CD4-positive, alpha-beta T cell treated with Interferon alpha-2 for 1 hour (primary cell): ENCODE results near the gene SLC51A.
A peak's percentile ranks its signal among the peaks of the same experiment; 100 is the strongest.

Experiments
- DNase-seq, 2 donors: peaks; one replicate each; pipeline ENCODE4 v3.0.0-alpha.2; 2020 to 2022

Gene SLC51A

DNA sequence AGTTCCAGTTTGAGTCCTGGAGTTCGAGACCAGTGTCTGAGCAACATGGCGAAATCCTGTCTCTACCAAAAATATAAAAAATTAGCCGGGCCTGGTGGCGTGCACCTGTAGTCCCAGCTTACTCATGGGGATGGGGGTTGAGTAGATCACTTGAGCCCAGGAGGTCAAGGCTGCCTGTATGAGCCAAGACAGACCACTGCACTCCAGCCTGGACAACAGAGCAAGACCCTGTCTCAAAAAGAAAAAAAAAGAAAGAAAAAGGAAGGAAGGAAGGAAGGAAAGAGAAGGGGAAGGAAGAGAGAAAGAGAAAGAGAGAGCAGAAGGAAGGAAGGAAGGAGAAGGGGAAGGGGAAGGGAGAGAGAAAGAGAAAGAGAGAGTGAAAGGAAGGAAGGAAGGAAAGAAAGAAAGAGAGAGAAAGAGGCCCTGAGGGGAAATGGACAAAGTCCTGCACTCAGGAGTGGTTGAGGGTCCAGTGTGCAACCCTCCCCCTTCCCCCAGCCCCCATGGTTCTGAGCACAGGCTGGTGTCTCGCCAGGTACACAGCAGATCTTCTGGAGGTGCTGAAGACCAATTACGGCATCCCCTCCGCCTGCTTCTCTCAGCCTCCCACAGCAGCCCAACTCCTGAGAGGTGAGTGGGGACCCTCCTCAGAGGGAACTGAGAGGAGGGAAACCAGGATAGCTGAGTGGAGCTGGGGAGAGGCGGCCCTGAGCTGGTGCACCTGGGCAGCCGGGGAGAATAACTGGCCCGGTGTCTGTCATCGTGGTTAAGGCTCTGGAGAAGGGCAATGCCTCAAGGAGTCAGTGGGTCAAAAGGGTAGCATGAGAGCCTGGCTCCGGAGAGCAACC is 1.2 kb downstream of the SLC51A start:
- no peak for DNase-seq

DNA sequence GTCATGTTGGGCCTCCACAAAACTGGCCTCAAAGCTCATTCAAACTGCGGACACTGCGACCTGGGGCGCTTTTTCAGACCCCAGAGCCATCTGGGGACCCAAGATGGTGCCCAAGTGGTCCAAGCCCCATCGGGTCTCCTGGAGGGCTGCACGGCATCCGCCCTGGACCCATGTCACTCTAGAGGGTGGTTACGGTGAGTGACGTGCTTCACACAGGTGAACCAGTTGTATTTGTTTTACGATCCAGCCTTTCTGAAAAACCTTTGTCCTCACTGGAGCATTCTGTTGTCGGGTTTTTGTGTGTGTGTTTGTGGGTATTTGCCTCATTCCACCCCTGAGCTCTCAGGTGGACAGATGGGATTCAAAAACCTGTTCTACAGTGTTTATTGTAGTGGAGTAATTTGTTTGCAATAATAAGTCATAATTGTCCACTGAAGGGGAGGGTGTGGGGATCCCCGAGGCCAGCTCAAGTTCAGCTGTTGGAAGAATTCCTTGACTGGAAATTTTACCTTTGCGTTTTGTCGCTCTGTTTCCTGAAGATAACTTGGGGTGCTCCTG is 1.9 kb downstream of the SLC51A start:
- no peak for DNase-seq

GRCh38 chr3:196219194-196219969 is 3.0 kb downstream of the SLC51A start:
- DNase-seq, result peak; percentile 64 to 68

DNA sequence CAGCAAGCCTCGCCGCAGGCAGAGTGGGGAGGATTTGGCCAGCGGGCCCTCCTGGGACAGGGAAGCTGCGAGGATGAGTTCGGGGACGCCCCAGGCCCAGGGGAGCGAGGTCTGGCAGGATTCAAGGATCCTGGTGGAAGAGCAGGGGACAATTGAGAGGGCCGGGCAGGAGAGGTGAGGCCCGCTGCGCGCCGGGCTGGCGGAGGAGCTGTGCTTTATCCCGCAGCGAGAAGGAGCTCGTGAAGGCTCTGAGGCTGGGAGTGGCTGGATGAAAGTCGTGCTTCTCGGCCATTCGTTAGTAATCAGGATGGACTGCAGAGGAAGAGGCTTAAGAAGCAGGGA is 3.6 kb downstream of the SLC51A start:
- DNase-seq, result no peak

DNA sequence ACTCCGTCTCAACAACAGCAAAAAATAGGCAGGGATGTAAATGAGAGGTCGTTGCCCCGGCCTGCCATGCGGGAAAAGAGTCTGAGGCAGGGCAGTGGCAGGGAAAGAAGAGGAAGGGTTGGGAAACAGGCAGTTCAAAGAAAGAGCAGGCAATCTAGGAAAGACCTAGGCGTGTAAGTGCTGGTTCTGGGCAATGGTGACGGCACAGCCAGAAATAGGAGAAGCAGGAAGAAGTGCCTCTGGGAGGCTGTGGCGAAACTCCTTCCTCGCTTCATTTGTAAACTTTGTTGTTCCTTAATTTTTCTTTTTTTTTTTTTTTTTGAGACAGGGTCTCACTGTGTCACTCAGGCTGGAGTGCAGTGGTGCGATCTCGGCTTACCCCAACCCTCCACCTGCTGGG is 4.3 kb downstream of the SLC51A start:
- peak in 1 of 2 donors; percentile 59 for DNase-seq

- no peak for DNase-seq
Observed at GRCh38 chr3:196220991-196221390, 4.7 kb downstream of the SLC51A start.

DNA sequence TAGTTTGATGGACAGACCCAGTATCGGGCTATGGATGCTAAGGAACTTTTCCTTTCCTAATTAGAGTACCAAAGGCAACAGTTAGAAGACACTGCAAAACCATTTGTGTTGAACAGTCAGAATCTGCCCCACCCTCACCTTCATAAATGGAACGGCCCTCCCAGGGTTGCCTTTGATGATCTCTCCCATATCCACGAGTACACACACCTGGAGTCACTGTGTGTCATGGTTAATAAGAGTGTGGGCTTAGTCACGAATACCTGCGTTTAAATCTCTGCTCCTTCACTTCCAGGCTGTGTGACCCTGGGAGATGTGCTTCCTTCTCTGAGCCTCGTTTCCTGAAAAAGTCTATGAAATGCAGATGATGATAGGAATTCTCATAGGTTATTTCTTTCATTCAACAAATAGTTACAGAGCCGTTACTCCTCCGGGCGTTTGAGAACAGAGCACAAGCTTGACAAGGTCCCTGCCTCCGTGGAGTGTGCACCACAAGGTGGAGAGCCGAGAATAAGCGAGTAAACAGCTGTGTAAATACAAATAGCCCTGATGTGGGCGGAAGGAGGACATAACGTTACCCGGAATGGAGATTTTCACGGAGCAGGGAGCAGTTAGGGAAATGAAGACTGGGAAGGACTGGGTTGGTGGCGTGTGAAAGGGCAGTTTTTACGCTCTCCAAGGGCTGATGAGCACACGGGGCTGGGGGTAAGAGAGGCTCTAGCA is 6.7 kb downstream of the SLC51A start:
- no peak for DNase-seq

- DNase-seq, result no peak
Observed at GRCh38 chr3:196225086-196225485, 8.8 kb downstream of the SLC51A start.

DNA sequence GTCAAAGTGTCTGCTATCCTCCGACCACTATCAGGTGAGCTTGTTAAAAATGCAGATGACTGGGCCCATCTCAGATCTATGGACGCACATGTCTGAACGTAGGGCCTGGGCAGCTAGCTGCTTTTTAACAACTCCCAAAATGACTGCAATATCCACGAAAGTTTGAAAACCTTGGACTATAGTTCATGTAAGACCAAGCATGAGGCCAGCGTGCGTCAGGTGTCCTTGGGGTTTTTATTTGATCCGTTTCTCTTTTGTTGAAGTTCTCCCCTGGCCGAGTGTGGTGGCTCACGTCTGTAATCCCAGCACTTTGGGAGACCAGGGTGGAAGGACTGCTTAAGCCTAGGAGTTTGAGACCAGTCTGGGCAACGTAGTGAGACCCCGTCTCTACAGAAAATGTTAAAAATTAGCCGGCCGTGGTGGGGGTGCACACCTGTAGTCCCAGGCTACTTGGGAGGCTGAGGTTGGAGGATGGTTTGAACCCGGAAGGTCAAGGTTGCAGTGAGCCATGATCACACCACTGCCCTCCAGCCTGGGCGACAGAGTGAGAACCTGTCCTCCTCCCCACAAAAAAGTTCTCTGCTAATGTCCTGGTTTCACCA is 9.5 kb downstream of the SLC51A start:
- no peak for DNase-seq

DNA sequence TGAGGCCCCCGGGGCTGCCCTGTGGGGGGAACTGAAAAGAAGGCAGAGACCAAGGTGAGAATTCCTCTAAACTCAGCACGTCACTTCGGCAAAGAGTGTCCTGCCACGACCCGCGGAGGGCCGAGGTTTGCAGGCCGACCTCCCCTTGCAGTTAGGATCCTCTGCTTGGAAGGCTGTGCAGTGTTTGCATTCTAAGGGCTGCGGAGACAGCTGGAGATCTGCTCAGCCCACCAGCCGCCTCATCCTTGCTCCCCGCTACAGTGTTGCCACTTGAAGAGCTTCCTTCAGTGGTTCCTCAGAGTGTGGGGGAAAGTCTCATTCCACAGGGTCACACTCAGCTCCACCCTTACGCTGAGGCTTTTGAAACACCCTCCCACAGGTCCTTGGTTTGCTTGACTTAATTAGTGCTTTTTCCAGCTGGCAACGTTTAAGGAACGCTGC is 10.8 kb downstream of the SLC51A start:
- DNase-seq, result no peak

GRCh38 chr3:196227629-196228493 is 11.5 kb downstream of the SLC51A start:
- no peak for DNase-seq

GRCh38 chr3:196232154-196232881 is 16.0 kb downstream of the SLC51A start:
- no peak for DNase-seq

DNA sequence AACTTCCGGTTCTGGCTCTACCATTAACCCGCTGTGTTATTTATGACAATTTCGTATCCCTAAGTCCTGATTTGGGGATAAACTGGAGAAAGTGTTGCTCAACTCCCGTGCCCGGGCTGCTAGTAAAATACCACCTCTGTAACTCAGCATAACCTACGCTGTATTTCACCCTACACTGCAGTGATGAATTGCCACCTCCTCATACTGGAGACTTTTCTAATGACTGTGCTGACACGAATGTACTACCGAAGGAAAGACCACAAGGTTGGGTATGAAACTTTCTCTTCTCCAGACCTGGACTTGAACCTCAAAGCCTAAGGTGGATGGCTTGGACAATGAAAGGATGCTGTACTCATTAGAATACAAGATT is 16.5 kb downstream of the SLC51A start:
- no peak for DNase-seq

GRCh38 chr3:196235452-196236122 is 19.3 kb downstream of the SLC51A start:
- DNase-seq, result no peak

DNA sequence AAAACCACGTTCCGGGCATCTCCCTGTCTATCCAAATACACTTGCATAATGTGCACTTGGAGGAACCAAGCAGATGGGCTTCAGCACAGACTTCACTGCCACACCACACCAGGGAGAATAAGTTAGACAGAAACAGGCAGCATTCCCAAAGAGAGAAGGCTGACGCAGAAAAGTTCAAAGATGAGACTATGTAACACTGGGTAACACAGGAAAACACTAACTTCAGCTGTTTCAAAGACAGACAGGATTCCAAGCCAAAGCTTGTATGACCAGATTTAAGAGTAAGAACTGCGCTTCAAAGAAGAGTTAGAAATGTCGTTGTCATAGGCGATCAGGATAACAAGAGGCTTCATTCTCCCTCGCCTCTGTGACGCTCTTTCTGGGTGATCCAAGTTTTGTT is 19.9 kb downstream of the SLC51A start:
- DNase-seq, result no peak

- no peak for DNase-seq
Observed at GRCh38 chr3:196237203-196237602, 20.9 kb downstream of the SLC51A start.

DNA sequence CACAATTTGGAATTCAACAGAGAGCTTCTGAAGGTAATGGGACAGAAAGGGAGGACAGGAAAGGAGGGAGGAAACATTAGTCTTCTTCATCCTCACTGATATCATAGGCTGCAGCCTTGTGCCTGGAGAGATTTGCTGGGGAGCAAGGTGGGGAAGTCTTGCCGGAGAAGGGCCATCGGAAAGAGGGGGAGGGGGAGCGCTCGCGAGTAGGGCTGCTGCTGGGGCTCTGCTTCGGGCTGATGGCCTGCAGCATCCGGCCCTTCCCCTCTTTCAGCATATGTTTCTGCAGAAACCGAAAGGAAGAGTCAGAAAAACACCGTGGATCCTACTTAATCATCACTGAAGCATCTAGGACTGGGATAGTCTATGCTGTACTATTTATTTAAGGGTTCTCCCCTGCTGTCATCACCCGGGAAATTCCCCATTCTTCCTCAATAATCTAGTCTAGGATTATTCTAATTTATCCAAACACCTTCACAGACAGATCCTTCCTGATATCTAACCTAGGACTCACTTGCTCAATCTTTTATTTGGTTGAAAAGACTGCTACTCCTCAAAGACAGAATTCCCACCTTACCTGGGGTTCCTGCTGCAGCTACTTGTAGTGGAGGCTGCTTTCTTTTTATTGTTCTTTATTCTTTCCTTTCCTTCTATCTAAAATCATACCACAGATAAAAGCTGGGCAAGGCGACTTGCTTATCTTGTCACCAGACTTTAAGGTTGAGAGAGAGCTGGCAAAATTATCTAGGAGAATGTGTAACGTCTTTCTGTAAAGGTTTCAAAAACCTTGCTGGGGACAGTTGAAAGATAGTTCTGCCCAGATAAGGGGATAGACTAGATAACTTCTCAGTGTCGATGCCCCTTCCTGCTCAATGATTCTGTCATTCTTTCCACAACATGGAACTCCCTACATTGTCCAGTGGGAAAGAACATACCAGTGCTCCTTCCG is 22.6 kb downstream of the SLC51A start:
- DNase-seq, result no peak

DNA sequence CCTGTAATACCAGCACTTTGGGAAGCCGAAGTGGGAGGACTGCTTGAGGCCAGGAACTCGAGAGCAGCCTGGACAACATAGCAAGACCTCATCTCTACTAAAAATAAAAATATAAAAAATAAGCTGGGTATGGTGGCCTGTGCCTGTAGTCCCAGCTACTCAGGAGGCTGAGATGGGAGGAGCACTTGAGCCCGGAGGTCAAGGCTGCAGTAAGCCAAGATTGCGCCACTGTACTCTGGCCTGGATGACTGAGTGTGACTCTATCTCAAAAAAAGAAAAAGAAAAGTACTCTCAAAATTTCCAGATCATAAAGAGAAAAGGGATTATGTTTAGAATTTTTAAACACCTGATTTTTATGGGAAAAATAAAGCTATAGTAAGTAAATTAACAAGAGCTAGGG is 24.1 kb downstream of the SLC51A start:
- DNase-seq, result no peak

DNA sequence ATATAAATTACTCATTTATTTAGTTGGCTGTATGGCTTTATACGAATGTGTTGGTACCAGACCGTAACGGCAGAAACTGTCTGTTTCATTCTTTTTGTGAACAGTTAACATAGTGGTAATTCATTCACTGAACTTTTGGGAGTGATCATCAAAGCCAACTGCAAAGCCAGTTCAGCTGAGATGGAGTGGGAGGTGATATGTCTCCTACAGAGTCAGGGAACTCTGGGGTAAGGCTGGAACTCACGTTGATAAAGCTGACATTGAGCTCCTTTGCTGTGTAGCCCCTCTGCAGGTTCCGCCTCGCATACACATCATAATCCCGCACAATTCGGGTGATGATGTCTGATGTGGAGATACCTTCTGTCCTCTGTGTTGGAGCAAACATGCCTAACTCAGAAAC is 25.4 kb downstream of the SLC51A start:
- DNase-seq, result no peak
